ENCODE results near the gene MMP23B.

MMP23B gene

DNA sequence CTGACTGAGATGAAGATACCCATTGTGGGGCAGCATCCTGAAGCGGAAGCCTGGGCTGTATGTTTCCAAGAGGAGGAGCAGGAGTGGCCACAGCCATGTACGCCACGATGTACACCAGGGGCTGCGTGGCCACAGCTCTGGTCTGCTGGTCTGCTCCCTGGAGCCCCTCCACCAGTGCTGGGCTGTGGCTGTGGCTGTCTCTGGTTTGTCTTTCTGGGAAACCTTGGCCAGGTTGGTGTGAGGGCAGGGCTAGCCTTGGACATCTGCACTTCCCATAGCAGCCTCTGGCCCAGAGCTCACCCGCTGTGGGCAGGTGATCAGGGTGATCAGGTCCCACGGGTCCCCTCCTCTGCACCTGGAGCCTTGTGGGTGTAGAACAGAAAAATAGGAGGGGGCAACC, 14.0 kb upstream of the MMP23B start:
- Histone ChIP-seq H3K27me3 (ENCODE audit: insufficient read depth, low read depth) (no peaks in the 10 kb centered on the region), H3K36me3 (ENCODE audit: insufficient read depth) (no peaks in the 10 kb centered on the region), H3K79me2 (ENCODE audit: insufficient read depth, low read depth) (no peaks in the 10 kb centered on the region), H3K4me2 (no peak overlapping the region), H3K9ac (no peak overlapping the region), H3K4me1 (ENCODE audit: low read depth, poor library complexity, severe bottlenecking) (peaks cover 16% of the 10 kb centered on the region), H4K20me1 (ENCODE audit: insufficient read depth) (no peaks in the 10 kb centered on the region), H3K4me3 (IDR thresholded peaks at IDR 0.05; ENCODE audit: insufficient read depth, low read depth, low read length) (no peak overlapping the region), H3K27ac (no peak overlapping the region), H2AFZ (ENCODE audit: low read depth) (no peak overlapping the region)
- TF ChIP-seq, protein P1, sequence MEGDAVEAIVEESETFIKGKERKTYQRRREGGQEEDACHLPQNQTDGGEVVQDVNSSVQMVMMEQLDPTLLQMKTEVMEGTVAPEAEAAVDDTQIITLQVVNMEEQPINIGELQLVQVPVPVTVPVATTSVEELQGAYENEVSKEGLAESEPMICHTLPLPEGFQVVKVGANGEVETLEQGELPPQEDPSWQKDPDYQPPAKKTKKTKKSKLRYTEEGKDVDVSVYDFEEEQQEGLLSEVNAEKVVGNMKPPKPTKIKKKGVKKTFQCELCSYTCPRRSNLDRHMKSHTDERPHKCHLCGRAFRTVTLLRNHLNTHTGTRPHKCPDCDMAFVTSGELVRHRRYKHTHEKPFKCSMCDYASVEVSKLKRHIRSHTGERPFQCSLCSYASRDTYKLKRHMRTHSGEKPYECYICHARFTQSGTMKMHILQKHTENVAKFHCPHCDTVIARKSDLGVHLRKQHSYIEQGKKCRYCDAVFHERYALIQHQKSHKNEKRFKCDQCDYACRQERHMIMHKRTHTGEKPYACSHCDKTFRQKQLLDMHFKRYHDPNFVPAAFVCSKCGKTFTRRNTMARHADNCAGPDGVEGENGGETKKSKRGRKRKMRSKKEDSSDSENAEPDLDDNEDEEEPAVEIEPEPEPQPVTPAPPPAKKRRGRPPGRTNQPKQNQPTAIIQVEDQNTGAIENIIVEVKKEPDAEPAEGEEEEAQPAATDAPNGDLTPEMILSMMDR (conservative IDR thresholded peaks at IDR 0.05; ENCODE audit: low read depth, low read length) = no peak

DNA sequence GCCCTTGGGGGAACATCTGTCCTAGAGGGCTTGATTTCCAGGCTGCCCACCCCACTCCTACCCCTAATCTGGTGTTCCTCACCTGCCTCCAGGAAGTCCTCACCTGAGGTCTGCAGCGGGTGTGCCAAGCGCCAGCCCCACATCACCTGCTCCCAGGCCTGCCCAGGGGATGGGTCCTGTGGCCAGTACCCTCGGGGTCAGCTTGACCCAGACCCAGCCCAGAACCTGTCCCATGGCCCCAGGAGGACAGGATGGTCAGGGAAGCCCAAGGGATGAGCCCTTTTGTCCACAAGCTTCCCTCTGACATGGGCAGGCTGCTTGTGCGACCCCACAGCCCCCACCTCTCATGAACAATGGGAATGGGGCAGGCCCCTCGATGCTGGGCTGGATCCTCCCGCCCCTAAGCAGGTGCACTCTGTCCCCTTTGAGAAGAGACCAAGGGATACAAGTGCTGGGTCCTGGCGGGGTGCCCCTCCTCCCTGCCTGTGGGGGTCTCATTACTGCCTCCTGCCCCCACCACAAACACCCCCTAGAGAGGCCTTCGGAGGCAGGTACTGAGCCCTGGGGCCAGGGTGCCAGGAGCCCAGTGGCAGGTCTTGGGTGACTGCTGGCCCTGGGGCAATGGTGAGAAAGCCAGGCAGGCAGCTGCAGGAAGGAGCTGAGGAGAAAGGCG, 13.4 kb upstream of the MMP23B start:
- Histone ChIP-seq H3K27ac (no peak overlapping the region), H3K4me3 (IDR thresholded peaks at IDR 0.05; ENCODE audit: insufficient read depth, low read depth, low read length) (no peak overlapping the region), H2AFZ (ENCODE audit: low read depth) (no peak overlapping the region), H3K4me2 (no peak overlapping the region), H3K27me3 (ENCODE audit: insufficient read depth, low read depth) (no peaks in the 10 kb centered on the region), H3K9ac (no peak overlapping the region), H4K20me1 (ENCODE audit: insufficient read depth) (no peaks in the 10 kb centered on the region), H3K79me2 (ENCODE audit: insufficient read depth, low read depth) (no peaks in the 10 kb centered on the region), H3K36me3 (ENCODE audit: insufficient read depth) (no peaks in the 10 kb centered on the region), H3K4me1 (ENCODE audit: low read depth, poor library complexity, severe bottlenecking) (peaks cover 16% of the 10 kb centered on the region)
- TF ChIP-seq, protein P1 (conservative IDR thresholded peaks at IDR 0.05; ENCODE audit: low read depth, low read length) = no peak

DNA sequence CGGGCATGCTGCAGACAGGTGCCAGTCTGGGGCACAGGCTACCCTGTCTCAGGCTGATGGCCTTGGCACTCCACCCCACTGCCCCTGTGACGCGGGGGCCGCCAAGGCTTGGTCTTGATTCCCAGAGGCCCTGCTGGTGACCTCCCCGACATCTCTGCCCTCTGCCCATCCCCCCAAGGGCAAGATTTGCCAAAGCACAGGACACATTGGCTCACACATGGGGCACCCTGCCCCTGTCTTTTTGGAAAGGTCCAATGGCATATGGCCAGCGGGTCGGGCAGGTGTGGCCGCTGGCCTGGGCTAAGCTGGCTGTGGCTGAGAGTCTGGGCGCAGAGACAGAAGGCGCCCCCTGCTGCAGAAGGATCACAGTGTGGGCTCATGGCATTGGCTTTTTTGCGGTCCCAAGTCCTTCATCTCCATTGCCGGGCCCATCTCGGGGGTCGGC, 12.0 kb upstream of the MMP23B start:
- no peak overlapping the region for H3K27ac ChIP-seq

DNA sequence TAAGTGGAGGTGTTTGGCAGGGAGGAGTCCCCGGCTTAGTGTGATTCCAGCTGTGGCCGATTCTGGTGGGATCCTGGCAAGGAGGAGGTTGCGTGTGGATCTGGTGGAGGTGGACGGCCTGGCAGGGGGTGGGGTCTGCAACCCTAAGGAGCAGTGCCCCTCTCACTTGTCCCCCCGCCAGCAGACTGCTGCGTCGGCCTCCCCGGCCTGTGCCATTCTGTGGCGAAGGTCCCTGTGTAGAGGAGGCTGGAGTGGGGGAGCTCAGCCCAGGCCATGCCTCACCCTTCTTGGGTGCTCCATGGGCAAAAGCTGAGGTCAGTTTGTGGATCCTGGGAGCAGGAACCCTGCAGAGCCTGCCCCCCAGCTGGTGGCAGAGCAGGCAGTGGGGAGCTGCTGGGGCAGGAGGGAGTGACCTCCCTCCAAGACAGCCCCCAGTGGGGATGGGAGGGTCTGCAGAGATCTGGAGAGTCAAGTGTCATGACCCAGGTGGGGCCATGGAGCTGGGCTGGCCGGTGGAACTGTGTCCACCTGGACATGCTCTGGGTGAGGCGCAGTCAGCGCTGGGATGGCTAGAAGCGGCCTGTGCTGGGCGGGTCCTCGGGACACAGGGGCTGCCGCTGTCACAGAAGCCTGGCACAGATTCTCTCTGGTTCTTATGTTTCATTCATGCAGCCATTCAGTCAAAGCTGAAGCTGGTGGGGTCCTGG, 11.4 kb upstream of the MMP23B start:
- Histone ChIP-seq H3K9ac (no peak overlapping the region), H3K27me3 (ENCODE audit: insufficient read depth, low read depth) (no peaks in the 10 kb centered on the region), H4K20me1 (ENCODE audit: insufficient read depth) (no peaks in the 10 kb centered on the region), H3K4me3 (IDR thresholded peaks at IDR 0.05; ENCODE audit: insufficient read depth, low read depth, low read length) (no peak overlapping the region), H3K4me2 (no peak overlapping the region), H3K27ac (no peak overlapping the region), H3K36me3 (ENCODE audit: insufficient read depth) (no peaks in the 10 kb centered on the region), H3K79me2 (ENCODE audit: insufficient read depth, low read depth) (no peaks in the 10 kb centered on the region), H3K4me1 (ENCODE audit: low read depth, poor library complexity, severe bottlenecking) (peaks cover 8% of the 10 kb centered on the region), H2AFZ (ENCODE audit: low read depth) (no peak overlapping the region)
- TF ChIP-seq, protein P1 (conservative IDR thresholded peaks at IDR 0.05; ENCODE audit: low read depth, low read length) = no peak

More for the DNA sequence above, 12.0 kb upstream of the MMP23B start:
- Histone ChIP-seq H3K4me3 (IDR thresholded peaks at IDR 0.05; ENCODE audit: insufficient read depth, low read depth, low read length) (no peak overlapping the region), H4K20me1 (ENCODE audit: insufficient read depth) (no peaks in the 10 kb centered on the region), H3K4me2 (no peak overlapping the region), H2AFZ (ENCODE audit: low read depth) (no peak overlapping the region), H3K36me3 (ENCODE audit: insufficient read depth) (no peaks in the 10 kb centered on the region), H3K4me1 (ENCODE audit: low read depth, poor library complexity, severe bottlenecking) (peaks cover 8% of the 10 kb centered on the region), H3K79me2 (ENCODE audit: insufficient read depth, low read depth) (no peaks in the 10 kb centered on the region), H3K9ac (no peak overlapping the region), H3K27me3 (ENCODE audit: insufficient read depth, low read depth) (no peaks in the 10 kb centered on the region)
- TF ChIP-seq, protein P1 (conservative IDR thresholded peaks at IDR 0.05; ENCODE audit: low read depth, low read length) = peak; percentile 38
